Activated naive CD8-positive, alpha-beta T cell treated with anti-CD3 and anti-CD28 coated beads, Interleukin-2, amount 10 ng/mL, durations not matched to agents 7 days and 5 days (primary cell): ENCODE results near the gene NRIP2. TPM values are rescaled to one million over a fixed set of nuclear protein-coding genes. Genes with fewer than 3 reads are reported as not detected.

Experiments
- ATAC-seq: fragments of 150-1000 bp; cut with Tn5 transposase; one replicate; pipeline ENCODE4 v1.10.0; 2021; ENCODE audit warnings: low read depth, moderate library complexity
- POLR2A ChIA-PET: fragments of 350-600 bp; sonication (Branson Sonifier 250); formaldehyde crosslinking; loops from one replicate; lab custom pipeline; 2021; ENCODE audit warnings: antibody characterized with exemption; lab: Charles Lee
- DNase-seq: peaks from one replicate; pipeline ENCODE4 v3.0.0; 2021
- H3K27ac Mint-ChIP-seq: one replicate; pipeline ENCODE4 v1.8.0; 2022; ENCODE audit warnings: mild to moderate bottlenecking, mixed read lengths
- H3K27me3 Mint-ChIP-seq: one replicate; pipeline ENCODE4 v1.8.0; 2022; ENCODE audit warnings: mild to moderate bottlenecking, moderate library complexity, mixed read lengths
- H3K36me3 Mint-ChIP-seq: one replicate; pipeline ENCODE4 v1.8.0; 2021; ENCODE audit warnings: mild to moderate bottlenecking, mixed read lengths
- H3K4me1 Mint-ChIP-seq: one replicate; pipeline ENCODE4 v1.8.0; 2021; ENCODE audit warnings: mixed read lengths
- H3K4me3 Mint-ChIP-seq: one replicate; pipeline ENCODE4 v1.8.0; 2022; ENCODE audit warnings: mild to moderate bottlenecking, moderate library complexity, mixed read lengths
- H3K9me3 Mint-ChIP-seq: one replicate; pipeline ENCODE4 v1.8.0; 2021; ENCODE audit warnings: mixed read lengths
- total RNA-seq, 2 experiments: library from RNA; stranded (reverse); gene quantifications; one replicate each; pipeline ENCODE4 v1.2.3, GENCODE V29; 2021

NRIP2 gene
- total RNA-seq, 2 experiments from 2014 or later: not detected

- peak; percentile 66 for ATAC-seq
- peak overlapping the region; percentile 87 for H3K4me3 Mint-ChIP-seq
- peak; percentile 87 for DNase-seq
- peaks cover 17% of the 10 kb centered on the region for H3K36me3 Mint-ChIP-seq
- no peaks in the 10 kb centered on the region for H3K9me3 Mint-ChIP-seq
- peaks cover 32% of the 10 kb centered on the region for H3K4me1 Mint-ChIP-seq
- POLR2A ChIA-PET: interaction anchor here (0.8 to 3.4 kb wide), 8 partner anchors 12 to 116 kb away, joined by 3 to 31 read pairs (median 8); partner anchors contain the start of genes FOXM1, ITFG2 and RHNO1
- H3K27ac Mint-ChIP-seq: peak overlapping the region; percentile 85
- H3K27me3 Mint-ChIP-seq: peaks cover 7% of the 10 kb centered on the region
Measured at GRCh38 chr12:2795291-2796186, 39.3 kb downstream of the NRIP2 start.

GRCh38 chr12:2794736-2795289 is 40.0 kb downstream of the NRIP2 start, which contains the start of gene FKBP4:
Gene FKBP4, plus strand, starts transcription at chr12:2794970. Its CDS starts 170 bp downstream, at chr12:2795140.
- Mint-ChIP-seq H3K36me3 (peaks cover 11% of the 10 kb centered on the region), H3K27me3 (peaks cover 7% of the 10 kb centered on the region), H3K4me1 (peaks cover 30% of the 10 kb centered on the region), H3K27ac (peak within 1 kb of the TSS; percentile 63), H3K4me3 (peak within 1 kb of the TSS; percentile 87), H3K9me3 (no peaks in the 10 kb centered on the region)
- ATAC-seq (peak; percentile 87), DNase-seq (peak; percentile 90)
- POLR2A ChIA-PET: interaction anchor here (0.9 to 3.4 kb wide), 7 partner anchors 11 to 105 kb away, joined by 3 to 31 read pairs (median 11); partner anchors contain the start of genes FOXM1, ITFG2 and RHNO1

- H3K36me3 Mint-ChIP-seq: peaks cover 9% of the 10 kb centered on the region
- peaks cover 7% of the 10 kb centered on the region for H3K27me3 Mint-ChIP-seq
- peak; percentile 59 for DNase-seq
- ATAC-seq: peak; percentile 4
- H3K9me3 Mint-ChIP-seq: no peaks in the 10 kb centered on the region
- H3K4me3 Mint-ChIP-seq: peak overlapping the region; percentile 80
- peak overlapping the region; percentile 45 for H3K27ac Mint-ChIP-seq
- POLR2A ChIA-PET: interaction anchor here (0.7 to 3.4 kb wide), 7 partner anchors 11 to 104 kb away, joined by 3 to 31 read pairs (median 5); partner anchors contain the start of genes FOXM1, ITFG2 and RHNO1
- H3K4me1 Mint-ChIP-seq: peaks cover 26% of the 10 kb centered on the region
Measured at GRCh38 chr12:2794191-2794735, 40.6 kb downstream of the NRIP2 start.

- ATAC-seq (no peak), DNase-seq (no peak)
- H3K27ac Mint-ChIP-seq: no peak overlapping the region
- no peaks in the 10 kb centered on the region for H3K9me3 Mint-ChIP-seq
- peaks cover 10% of the 10 kb centered on the region for H3K27me3 Mint-ChIP-seq
- peaks cover 23% of the 10 kb centered on the region for H3K4me1 Mint-ChIP-seq
- POLR2A ChIA-PET: interaction anchor here (0.7 to 3.4 kb wide), 3 partner anchors 19 to 84 kb away, joined by 4 to 23 read pairs (median 12); partner anchors contain the start of genes FOXM1, ITFG2 and RHNO1
- H3K36me3 Mint-ChIP-seq: peaks cover 6% of the 10 kb centered on the region
- peak overlapping the region; percentile 80 for H3K4me3 Mint-ChIP-seq
Measured at GRCh38 chr12:2793561-2793960, 41.3 kb downstream of the NRIP2 start.

DNA sequence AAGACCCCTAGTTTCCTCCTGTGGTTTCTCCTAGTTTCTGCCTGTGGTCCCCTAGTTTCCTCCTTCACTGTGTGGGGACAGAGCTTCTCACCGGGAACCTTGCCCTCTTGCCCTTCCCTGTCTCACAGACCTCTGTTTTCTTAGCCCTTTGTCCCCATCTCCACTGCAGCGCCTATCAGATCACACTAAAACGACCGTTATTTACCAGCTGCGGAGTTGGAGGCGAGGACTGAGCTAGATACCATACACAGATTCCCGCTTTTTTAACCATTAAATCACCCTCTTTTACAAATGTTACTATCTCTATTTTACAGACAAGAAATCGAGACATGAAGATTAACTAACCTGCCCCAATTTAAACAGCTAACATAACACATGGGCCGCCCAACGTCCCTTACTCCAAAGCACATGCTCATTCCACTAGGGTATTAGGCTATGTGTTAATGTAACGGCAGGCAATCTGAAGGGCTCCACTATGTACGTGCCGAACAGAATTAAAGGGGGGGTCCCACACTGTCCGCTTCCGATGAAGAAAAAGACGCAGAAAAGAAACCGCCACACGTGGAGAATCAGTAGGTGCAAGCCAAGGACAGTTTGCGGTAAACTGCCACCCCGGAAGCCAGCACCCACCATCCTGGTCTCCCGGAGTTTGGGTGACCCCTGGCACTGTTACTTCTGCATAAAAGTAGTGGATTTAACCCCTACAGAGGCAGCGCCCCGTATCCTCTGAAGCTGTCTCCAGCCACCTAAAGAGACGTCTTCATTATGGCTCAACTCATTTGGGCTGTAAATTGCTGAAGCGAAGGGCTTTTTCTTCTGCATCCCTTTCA is 41.9 kb downstream of the NRIP2 start:
- Mint-ChIP-seq H3K4me3 (peak overlapping the region; percentile 10), H3K9me3 (no peaks in the 10 kb centered on the region), H3K27me3 (peaks cover 10% of the 10 kb centered on the region), H3K27ac (no peak overlapping the region), H3K36me3 (peaks cover 3% of the 10 kb centered on the region), H3K4me1 (peaks cover 20% of the 10 kb centered on the region)
- POLR2A ChIA-PET: interaction anchor here (0.7 kb wide), 1 partner anchor 102 kb away, joined by 3 read pairs; no protein-coding TSS in a partner anchor
- ATAC-seq (no peak), DNase-seq (no peak)

GRCh38 chr12:2791089-2791488 is 43.7 kb downstream of the NRIP2 start:
- H3K27ac Mint-ChIP-seq: no peak overlapping the region
- no peak overlapping the region for H3K4me3 Mint-ChIP-seq
- H3K4me1 Mint-ChIP-seq: peaks cover 5% of the 10 kb centered on the region
- ATAC-seq: no peak
- H3K27me3 Mint-ChIP-seq: peaks cover 10% of the 10 kb centered on the region
- no peaks in the 10 kb centered on the region for H3K9me3 Mint-ChIP-seq
- H3K36me3 Mint-ChIP-seq: no peaks in the 10 kb centered on the region
- DNase-seq: no peak
- POLR2A ChIA-PET: interaction anchor here (1.3 kb wide), 1 partner anchor 100 kb away, joined by 5 read pairs; no protein-coding TSS in a partner anchor

DNA sequence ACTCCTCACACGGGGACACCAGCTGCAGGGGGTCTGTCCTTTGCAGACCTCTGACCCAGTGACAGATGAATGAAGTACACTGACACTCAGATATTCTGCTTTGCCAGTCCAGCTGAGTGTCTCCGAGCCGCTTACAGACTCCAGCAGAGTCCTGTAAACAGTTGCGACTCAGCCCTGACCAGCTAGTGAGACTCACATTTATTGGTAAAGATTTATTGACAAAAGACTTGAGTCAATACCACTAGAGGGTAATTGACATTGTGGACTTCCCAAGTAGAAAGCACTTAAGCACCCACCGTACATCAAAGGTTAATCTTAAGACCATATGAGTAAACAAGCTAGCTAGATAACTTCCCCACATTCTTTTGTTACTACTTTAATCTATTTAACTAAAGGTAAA is 49.8 kb downstream of the NRIP2 start:
- POLR2A ChIA-PET: interaction anchor here (2.0 to 3.4 kb wide), 2 partner anchors 94 to 102 kb away, joined by 7 to 11 read pairs; no protein-coding TSS in a partner anchor
- no peaks in the 10 kb centered on the region for H3K9me3 Mint-ChIP-seq
- ATAC-seq (no peak), DNase-seq (no peak)
- H3K27ac Mint-ChIP-seq: no peak overlapping the region
- peaks cover 34% of the 10 kb centered on the region for H3K27me3 Mint-ChIP-seq
- no peaks in the 10 kb centered on the region for H3K36me3 Mint-ChIP-seq
- H3K4me1 Mint-ChIP-seq: peaks cover 9% of the 10 kb centered on the region
- H3K4me3 Mint-ChIP-seq: no peak overlapping the region

GRCh38 chr12:2783936-2784600 is 50.8 kb downstream of the NRIP2 start:
- Mint-ChIP-seq H3K4me3 (peak overlapping the region; percentile 72), H3K4me1 (peaks cover 9% of the 10 kb centered on the region), H3K9me3 (no peaks in the 10 kb centered on the region), H3K36me3 (no peaks in the 10 kb centered on the region), H3K27me3 (peaks cover 38% of the 10 kb centered on the region), H3K27ac (no peak overlapping the region)
- DNase-seq (peak; percentile 63), ATAC-seq (peak; percentile 84)
- POLR2A ChIA-PET: interaction anchor here (1.1 to 3.4 kb wide), 3 partner anchors 11 to 101 kb away, joined by 3 to 11 read pairs (median 7); partner anchors contain the start of gene FKBP4

GRCh38 chr12:2779281-2779680 is 55.6 kb downstream of the NRIP2 start:
- Mint-ChIP-seq H3K27me3 (peaks cover 31% of the 10 kb centered on the region), H3K4me1 (peaks cover 10% of the 10 kb centered on the region), H3K4me3 (no peak overlapping the region), H3K9me3 (no peaks in the 10 kb centered on the region), H3K27ac (no peak overlapping the region), H3K36me3 (no peaks in the 10 kb centered on the region)
- POLR2A ChIA-PET: no interaction called here
- ATAC-seq: no peak
- DNase-seq: no peak

- H3K9me3 Mint-ChIP-seq: no peaks in the 10 kb centered on the region
- POLR2A ChIA-PET: no interaction called here
- H3K4me3 Mint-ChIP-seq: no peak overlapping the region
- H3K27me3 Mint-ChIP-seq: peaks cover 12% of the 10 kb centered on the region
- ATAC-seq: no peak
- H3K36me3 Mint-ChIP-seq: no peaks in the 10 kb centered on the region
- no peak overlapping the region for H3K27ac Mint-ChIP-seq
- peaks cover 1% of the 10 kb centered on the region for H3K4me1 Mint-ChIP-seq
- DNase-seq: no peak
Measured at GRCh38 chr12:2776129-2776806, 58.6 kb downstream of the NRIP2 start.

GRCh38 chr12:2775431-2775830 is 59.4 kb downstream of the NRIP2 start:
- peaks cover 1% of the 10 kb centered on the region for H3K4me1 Mint-ChIP-seq
- H3K27me3 Mint-ChIP-seq: peaks cover 12% of the 10 kb centered on the region
- no peaks in the 10 kb centered on the region for H3K36me3 Mint-ChIP-seq
- DNase-seq (no peak), ATAC-seq (no peak)
- no peak overlapping the region for H3K27ac Mint-ChIP-seq
- H3K4me3 Mint-ChIP-seq: no peak overlapping the region
- POLR2A ChIA-PET: no interaction called here
- no peaks in the 10 kb centered on the region for H3K9me3 Mint-ChIP-seq
